HK-2 (cell line): ENCODE results near the gene FOXB2.
"Not testable (repeated sequence)": the region's sequence is repeated elsewhere in the genome, so short reads cannot be mapped to it uniquely, and the experiment has no call there.

Source experiments
- DNase-seq: peaks from one replicate; pipeline ENCODE4 v3.0.0-alpha.2; 2018; ENCODE audit not compliant: unreplicated experiment

The FOXB2 gene

GRCh38 chr9:77016121-77016525 is 3.3 kb upstream of the FOXB2 start:
- no peak for DNase-seq

- no peak for DNase-seq
Measured at GRCh38 chr9:77016526-77017504, 2.6 kb upstream of the FOXB2 start.

- DNase-seq: no peak
Measured at GRCh38 chr9:77017505-77017894, 2.0 kb upstream of the FOXB2 start.

- DNase-seq: no peak
Measured at GRCh38 chr9:77018058-77018968, 1.1 kb upstream of the FOXB2 start.

GRCh38 chr9:77018969-77019235 is 553 bp upstream of the FOXB2 start:
- no peak for DNase-seq

- no peak for DNase-seq
Measured at GRCh38 chr9:77019926-77020412, 514 bp downstream of the FOXB2 start.

- DNase-seq: no peak
Measured at GRCh38 chr9:77020413-77021290, 1.2 kb downstream of the FOXB2 start.

- DNase-seq: no peak
Measured at GRCh38 chr9:77021291-77021894, 1.9 kb downstream of the FOXB2 start.

- no peak for DNase-seq
Measured at GRCh38 chr9:77021922-77022782, 2.7 kb downstream of the FOXB2 start.

- DNase-seq: no peak
Measured at GRCh38 chr9:77022783-77023440, 3.5 kb downstream of the FOXB2 start.

GRCh38 chr9:77023726-77024125 is 4.3 kb downstream of the FOXB2 start:
- DNase-seq: no peak

- no peak for DNase-seq
Measured at GRCh38 chr9:77024776-77025545, 5.5 kb downstream of the FOXB2 start.

GRCh38 chr9:77028478-77028877 is 9.0 kb downstream of the FOXB2 start:
- DNase-seq: no peak

GRCh38 chr9:77030045-77030444 is 10.6 kb downstream of the FOXB2 start:
- no peak for DNase-seq

GRCh38 chr9:77038281-77039036 is 19.0 kb downstream of the FOXB2 start:
- no peak for DNase-seq

- DNase-seq: no peak
Measured at GRCh38 chr9:77040340-77040739, 20.9 kb downstream of the FOXB2 start.

- DNase-seq: not testable (repeated sequence)
Measured at GRCh38 chr9:77043743-77044142, 24.3 kb downstream of the FOXB2 start.

- not testable (repeated sequence) for DNase-seq
Measured at GRCh38 chr9:77060681-77061080, 41.2 kb downstream of the FOXB2 start.
